ENCODE measurements around the gene PRSS21.

PRSS21 gene

GRCh38 chr16:2835638-2836493, 18.8 kb downstream of the PRSS21 start:
- peak; percentile 98 for DNase-seq (ENCODE audit: low read depth)
- TF ChIP-seq CTCF (conservative IDR thresholded peaks at IDR 0.05; ENCODE audit: low read depth, low read length): no peak
- no peak overlapping the region for H3K4me3 ChIP-seq (ENCODE audit: low read length)

- H3K4me3 ChIP-seq (ENCODE audit: low read length): no peak overlapping the region
- TF ChIP-seq CTCF (conservative IDR thresholded peaks at IDR 0.05; ENCODE audit: low read depth, low read length): no peak
- DNase-seq (ENCODE audit: low read depth): no peak
Observed at GRCh38 chr16:2836646-2837508, 19.8 kb downstream of the PRSS21 start.

GRCh38 chr16:2838928-2839327, 21.9 kb downstream of the PRSS21 start:
- DNase-seq (ENCODE audit: low read depth): no peak
- no peak overlapping the region for H3K4me3 ChIP-seq (ENCODE audit: low read length)
- peak; percentile 94 for TF ChIP-seq CTCF (conservative IDR thresholded peaks at IDR 0.05; ENCODE audit: low read depth, low read length)

- no peak for DNase-seq (ENCODE audit: low read depth)
- TF ChIP-seq CTCF (conservative IDR thresholded peaks at IDR 0.05; ENCODE audit: low read depth, low read length): no peak
- no peak overlapping the region for H3K4me3 ChIP-seq (ENCODE audit: low read length)
Observed at GRCh38 chr16:2839650-2840450, 22.8 kb downstream of the PRSS21 start.

- H3K4me3 ChIP-seq (ENCODE audit: low read length): no peak overlapping the region
- DNase-seq (ENCODE audit: low read depth): no peak
Observed at GRCh38 chr16:2840914-2841313, 23.9 kb downstream of the PRSS21 start.

More at GRCh38 chr16:2840914-2841313, 23.9 kb downstream of the PRSS21 start:
- no peak for TF ChIP-seq CTCF (conservative IDR thresholded peaks at IDR 0.05; ENCODE audit: low read depth, low read length)
